GM19452 (cell line): ENCODE measurements around the gene COASY.
"Not testable (repeated sequence)": the region's sequence is repeated elsewhere in the genome, so short reads cannot be mapped to it uniquely, and the experiment has no call there.

Source experiments
- ATAC-seq: cut with Tn5 transposase; IDR thresholded peaks from one replicate; pipeline ENCODE4 v1.9.1; 2021; ENCODE audit not compliant: unreplicated experiment

The COASY gene

DNA sequence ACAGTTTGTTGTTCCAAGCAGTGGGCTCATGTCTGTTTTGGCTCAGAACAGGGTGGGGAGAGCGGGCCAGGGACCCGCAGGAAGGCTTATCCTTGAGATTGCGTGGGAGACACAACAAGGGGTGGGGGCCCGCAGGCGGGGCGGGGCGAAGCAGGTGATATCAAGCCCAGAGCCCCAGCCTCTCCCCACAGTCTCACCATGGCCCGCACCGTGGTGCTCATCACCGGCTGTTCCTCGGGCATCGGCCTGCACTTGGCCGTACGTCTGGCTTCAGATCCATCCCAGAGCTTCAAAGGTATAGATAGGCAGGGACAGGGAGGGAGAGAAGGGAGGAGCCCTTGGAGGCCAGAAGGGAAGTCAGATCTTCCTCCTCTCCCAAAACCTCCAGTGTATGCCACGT lies 9.2 kb upstream of the COASY start, which contains the start of gene HSD17B1:
TSS of gene HSD17B1 (plus strand) at position 188 of the 400 bp plus-strand sequence. CDS start at position 199, 11 bp downstream.
- not testable (repeated sequence) for ATAC-seq

GRCh38 chr17:42553161-42553818 lies 8.7 kb upstream of the COASY start:
- ATAC-seq, result no peak

GRCh38 chr17:42553866-42554249 lies 8.1 kb upstream of the COASY start:
- no peak for ATAC-seq

- ATAC-seq, result peak; percentile 79
Observed at GRCh38 chr17:42554250-42555121, 7.5 kb upstream of the COASY start.

DNA sequence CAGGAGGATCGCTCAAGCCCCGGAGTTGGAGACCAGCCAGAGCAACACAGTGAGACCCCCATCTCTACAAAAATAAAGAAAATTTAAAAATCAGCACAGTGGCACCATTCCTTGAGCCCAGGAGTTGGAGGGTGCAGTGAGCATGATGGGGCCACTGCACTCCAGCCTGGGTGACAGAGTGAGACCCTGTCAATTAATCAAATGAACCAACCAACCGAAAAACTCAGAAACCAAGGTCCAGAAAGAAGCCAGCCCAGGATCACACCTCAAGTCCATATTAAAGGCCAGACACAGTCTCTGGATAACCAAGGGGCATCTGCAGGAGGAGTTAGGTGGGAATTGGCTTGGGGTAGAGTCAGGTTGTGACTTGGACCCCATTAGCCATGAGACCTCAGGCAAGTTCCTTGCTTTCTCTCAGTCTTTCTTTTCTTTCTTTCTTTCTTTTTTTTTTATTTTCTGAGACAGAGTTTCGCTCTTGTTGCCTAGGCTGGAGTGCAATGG lies 6.8 kb upstream of the COASY start:
- ATAC-seq, result no peak

DNA sequence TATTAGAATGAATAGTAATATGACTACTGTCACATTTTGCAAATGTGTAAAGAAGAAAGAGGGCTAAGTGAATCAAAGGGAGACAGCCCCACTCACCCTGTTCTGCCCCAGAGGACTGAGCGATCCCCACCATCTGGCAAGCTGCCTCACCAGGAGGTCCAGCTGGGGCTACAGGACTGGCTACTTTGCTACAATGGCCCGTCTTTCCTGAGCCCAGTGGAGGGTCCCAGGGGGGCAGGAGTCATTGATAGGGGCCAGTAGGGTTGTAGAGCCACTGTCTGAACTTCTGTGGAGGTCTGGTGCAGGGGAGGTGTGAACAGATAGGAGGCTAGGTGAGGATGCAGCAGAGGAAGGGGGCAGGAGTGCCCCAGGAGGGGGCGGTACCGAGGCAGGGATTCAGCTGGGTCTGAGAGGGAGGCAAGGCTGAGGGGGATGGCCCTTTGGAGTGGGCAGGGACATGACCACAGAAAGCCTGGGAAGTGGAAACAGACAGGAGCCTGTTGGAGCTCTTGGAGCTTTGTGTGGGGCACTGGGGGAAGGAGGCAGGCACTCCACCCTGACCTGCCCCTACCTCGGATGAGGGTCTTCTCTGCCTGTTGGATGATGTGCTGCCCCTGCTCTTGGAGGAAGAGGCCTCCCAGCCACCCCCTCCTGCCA lies 5.9 kb upstream of the COASY start:
- not testable (repeated sequence) for ATAC-seq

GRCh38 chr17:42559075-42559474 lies 2.9 kb upstream of the COASY start:
- ATAC-seq, result no peak

GRCh38 chr17:42560246-42560645 lies 1.7 kb upstream of the COASY start:
- ATAC-seq, result no peak

DNA sequence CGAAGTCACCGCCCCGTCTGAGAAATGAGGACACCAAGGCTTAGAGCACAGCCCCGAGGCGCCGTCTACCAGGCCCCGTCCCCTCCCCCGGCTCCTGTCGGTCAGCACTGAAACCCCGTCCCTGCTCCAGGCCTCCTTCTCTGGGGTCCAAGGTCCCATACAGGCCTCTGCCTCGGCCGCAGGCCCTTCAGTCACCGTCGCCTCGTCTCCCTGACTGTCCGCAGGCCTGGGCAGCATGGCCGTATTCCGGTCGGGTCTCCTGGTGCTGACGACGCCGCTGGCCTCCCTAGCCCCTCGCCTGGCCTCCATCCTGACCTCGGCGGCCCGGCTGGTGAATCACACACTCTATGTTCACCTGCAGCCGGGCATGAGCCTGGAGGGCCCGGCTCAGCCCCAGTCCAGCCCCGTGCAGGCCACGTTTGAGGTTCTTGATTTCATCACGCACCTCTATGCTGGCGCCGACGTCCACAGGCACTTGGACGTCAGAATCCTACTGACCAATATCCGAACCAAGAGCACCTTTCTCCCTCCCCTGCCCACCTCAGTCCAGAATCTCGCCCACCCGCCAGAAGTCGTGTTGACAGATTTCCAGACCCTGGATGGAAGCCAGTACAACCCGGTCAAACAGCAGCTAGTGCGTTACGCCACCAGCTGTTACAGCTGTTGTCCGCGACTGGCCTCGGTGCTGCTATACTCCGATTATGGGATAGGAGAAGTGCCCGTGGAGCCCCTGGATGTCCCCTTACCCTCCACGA lies 617 bp downstream of the COASY start:
- ATAC-seq, result no peak

DNA sequence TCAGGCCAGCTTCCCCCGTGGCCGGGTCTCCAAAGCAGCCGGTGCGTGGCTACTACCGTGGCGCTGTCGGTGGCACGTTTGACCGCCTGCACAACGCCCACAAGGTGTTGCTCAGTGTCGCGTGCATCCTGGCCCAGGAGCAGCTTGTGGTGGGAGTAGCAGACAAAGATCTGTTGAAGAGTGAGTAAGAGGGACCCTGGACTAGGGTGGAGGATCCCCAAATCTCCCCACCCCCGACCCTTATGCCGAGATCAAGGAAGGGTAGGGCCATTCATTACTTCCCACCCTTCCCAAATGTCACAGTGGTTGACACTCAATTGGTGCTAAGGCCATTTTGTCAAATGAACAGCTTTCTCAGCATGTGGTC lies 1.2 kb downstream of the COASY start:
- no peak for ATAC-seq

DNA sequence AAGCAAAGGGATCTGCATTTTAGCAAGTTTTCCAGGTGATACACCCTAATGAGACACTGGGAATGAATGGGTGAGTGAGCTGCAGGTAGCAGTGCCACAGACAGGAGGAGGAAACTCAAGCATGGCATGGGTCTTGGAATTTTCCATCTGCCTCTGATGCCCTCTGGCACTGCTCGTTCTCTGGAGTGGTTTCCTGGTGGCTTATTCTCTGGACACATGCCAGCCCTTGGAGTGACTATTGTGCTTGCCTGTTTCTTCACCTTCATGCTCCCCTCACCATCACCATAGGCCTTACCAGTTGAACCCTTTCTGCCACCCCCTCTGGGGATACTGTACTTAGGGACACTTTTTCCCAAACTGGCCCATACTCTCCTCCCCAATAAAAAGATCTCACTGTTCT lies 1.6 kb downstream of the COASY start:
- ATAC-seq, result no peak

DNA sequence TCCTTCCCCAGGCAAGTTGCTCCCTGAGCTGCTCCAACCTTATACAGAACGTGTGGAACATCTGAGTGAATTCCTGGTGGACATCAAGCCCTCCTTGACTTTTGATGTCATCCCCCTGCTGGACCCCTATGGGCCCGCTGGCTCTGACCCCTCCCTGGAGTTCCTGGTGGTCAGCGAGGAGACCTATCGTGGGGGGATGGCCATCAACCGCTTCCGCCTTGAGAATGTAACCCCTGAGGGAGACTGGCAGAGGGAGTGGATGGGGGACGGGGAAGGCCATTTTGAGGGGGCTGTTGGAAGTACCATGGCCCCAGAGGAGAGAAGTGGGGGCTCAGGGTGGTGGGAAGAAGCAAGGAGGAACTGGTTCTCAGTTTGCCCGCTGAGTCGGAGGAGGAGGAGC lies 2.0 kb downstream of the COASY start:
- ATAC-seq, result no peak

DNA sequence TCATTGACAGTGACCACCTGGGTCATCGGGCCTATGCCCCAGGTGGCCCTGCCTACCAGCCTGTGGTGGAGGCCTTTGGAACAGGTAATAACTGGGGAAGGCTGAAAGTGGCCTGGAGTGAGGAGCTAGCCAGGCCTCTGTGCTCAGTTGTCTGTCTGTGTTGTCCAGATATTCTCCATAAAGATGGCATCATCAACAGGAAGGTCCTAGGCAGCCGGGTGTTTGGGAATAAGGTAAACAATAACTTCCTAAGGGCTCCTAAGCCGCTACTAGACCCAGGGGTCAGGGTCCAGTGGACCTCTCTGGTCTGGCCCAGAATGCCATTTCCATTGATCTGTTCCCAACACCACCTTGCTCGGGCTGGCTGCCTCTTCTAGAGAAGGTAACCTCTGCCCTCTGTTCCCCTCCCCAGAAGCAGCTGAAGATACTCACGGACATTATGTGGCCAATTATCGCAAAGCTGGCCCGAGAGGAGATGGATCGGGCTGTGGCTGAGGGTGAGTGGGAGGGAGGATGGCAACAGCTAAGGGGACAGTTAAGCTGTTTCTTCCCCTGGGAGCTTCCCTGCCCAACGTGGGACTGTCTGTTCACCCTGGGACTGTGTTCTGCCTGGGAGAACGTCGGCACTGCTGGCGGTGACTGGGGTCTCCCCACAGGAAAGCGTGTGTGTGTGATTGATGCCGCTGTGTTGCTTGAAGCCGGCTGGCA lies 3.0 kb downstream of the COASY start:
- no peak for ATAC-seq

GRCh38 chr17:42565523-42566214 lies 3.7 kb downstream of the COASY start:
- no peak for ATAC-seq

- ATAC-seq, result peak; percentile 2
Observed at GRCh38 chr17:42566215-42566882, 4.4 kb downstream of the COASY start.

DNA sequence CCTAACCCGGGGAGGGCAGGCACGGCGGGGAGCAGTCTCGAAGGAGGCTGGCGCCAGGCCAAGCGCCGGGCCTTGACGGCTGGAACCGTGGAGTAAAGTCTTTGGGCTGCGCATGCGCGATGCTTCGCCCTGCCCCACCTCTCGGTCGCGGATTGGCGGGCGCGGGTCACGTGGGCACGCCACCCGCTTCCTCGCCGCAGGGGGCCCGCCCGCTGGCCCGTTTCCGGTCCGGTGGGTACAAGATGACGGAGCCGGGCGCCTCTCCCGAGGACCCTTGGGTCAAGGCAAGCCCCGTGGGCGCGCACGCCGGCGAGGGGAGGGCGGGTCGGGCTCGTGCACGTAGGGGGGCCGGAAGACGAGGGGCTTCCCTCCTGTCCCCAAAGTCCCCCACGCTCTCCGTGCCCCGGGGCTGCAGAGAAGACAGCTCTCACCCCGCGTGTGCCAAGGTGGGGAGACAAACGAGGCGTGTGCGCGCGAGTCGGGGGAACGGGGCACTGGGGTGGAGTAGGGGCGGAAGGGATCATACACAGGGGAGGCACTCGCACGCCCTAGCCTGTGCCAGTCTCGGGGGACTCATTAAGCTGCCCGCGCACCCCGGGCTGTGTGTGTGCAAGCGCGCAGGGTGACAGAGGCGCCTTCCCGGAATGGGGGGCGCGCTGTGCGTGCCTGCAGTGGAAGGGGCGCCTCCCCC lies 5.1 kb downstream of the COASY start, which contains the start of gene MLX:
TSS of gene MLX (plus strand) at position 218 of the 691 bp plus-strand sequence. CDS start at position 243, 25 bp downstream.
- peak; percentile 49 for ATAC-seq

DNA sequence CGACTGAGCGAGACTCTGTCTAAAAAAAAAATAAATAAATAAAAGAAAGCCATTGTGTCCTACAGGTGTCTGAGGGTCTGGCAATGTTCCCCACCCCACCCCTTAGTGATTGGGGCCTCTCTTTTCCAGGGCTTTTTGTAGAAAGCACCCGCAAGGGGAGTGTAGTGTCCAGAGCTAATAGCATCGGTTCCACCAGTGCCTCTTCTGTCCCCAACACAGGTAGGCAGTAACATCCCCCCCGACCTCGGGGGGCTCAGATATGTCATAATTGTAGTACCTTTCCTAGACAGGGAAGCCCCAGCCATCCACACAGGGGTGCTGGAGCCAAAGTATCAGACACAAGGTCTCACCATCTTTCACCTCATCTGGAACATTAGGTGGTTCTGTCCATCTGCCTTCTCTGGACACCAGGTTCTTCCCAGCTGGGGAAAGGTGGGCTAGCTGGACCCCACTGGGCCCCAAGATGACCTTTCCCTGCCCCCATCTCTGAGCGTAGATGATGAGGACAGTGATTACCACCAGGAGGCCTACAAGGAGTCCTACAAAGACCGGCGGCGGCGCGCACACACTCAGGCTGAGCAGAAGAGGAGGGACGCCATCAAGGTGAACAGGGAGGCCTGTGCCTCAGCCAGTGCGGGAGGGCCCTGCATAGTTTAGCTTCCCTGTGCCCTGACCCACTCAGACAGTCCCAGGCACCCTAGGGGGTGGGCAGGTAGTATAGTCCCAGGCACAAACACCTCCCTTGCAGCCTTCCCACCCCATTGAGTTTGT lies 6.6 kb downstream of the COASY start:
- no peak for ATAC-seq
